Trophoblast cell (in vitro differentiated cells and primary cell): ENCODE results near the gene TP73.

Experiments
- DNase-seq, 2 donors: peaks; one replicate each; pipeline ENCODE4 v3.0.0-alpha.2; 2016
- H2AFZ ChIP-seq: 2 replicates; pipeline ENCODE4 v1.6.1; 2013; ENCODE audit warnings: low read length, moderate library complexity, mild to moderate bottlenecking; ENCODE audit not compliant: insufficient read depth, poor library complexity
- H2AK5ac ChIP-seq: 2 replicates; pipeline ENCODE4 v1.6.1; 2013; ENCODE audit warnings: mild to moderate bottlenecking, low read length
- H2BK120ac ChIP-seq: 2 replicates; pipeline ENCODE4 v1.6.1; 2013; ENCODE audit warnings: low read length, mild to moderate bottlenecking, moderate library complexity; ENCODE audit not compliant: insufficient read depth, poor library complexity
- H2BK12ac ChIP-seq: 2 replicates; pipeline ENCODE4 v1.6.1; 2013; ENCODE audit warnings: mild to moderate bottlenecking, low read length, moderate library complexity
- H2BK5ac ChIP-seq: 2 replicates; pipeline ENCODE4 v1.6.1; 2013; ENCODE audit warnings: low read length, low read depth, moderate library complexity, mild to moderate bottlenecking; ENCODE audit not compliant: poor library complexity
- H3K14ac ChIP-seq: 2 replicates; pipeline ENCODE4 v1.6.1; 2013; ENCODE audit warnings: mild to moderate bottlenecking, low read length
- H3K18ac ChIP-seq: 2 replicates; pipeline ENCODE4 v1.6.1; 2013; ENCODE audit warnings: mild to moderate bottlenecking, low read length
- H3K23ac ChIP-seq: 2 replicates; pipeline ENCODE4 v1.6.1; 2013; ENCODE audit warnings: low read length
- H3K27ac ChIP-seq: 2 replicates; pipeline ENCODE4 v1.5.1; 2013; ENCODE audit warnings: low read depth, mild to moderate bottlenecking, inconsistent platforms, low read length, moderate library complexity
- H3K27me3 ChIP-seq: 2 replicates; pipeline ENCODE4 v1.6.1; 2013; ENCODE audit warnings: inconsistent platforms, mild to moderate bottlenecking, low read length, moderate library complexity; ENCODE audit not compliant: insufficient read depth
- H3K36me3 ChIP-seq, 2 experiments: 1 replicate in 1 of 2; 2 replicates in 1 of 2; pipeline ENCODE4 v1.6.1; 2013; ENCODE audit warnings: low read length in 2 of 2, mild to moderate bottlenecking in 2 of 2, moderate library complexity in 1 of 2; ENCODE audit not compliant: insufficient read depth in 2 of 2, control insufficient read depth in 1 of 2
- H3K4ac ChIP-seq: 2 replicates; pipeline ENCODE4 v1.6.1; 2013; ENCODE audit warnings: low read depth, mild to moderate bottlenecking, low read length, moderate library complexity
- H3K4me1 ChIP-seq, 2 experiments: 1 replicate in 1 of 2; 2 replicates in 1 of 2; pipeline ENCODE4 v1.6.1; 2013; ENCODE audit warnings: low read length in 2 of 2, mild to moderate bottlenecking in 2 of 2, moderate library complexity in 1 of 2; ENCODE audit not compliant: insufficient read depth in 2 of 2, control insufficient read depth in 1 of 2
- H3K4me2 ChIP-seq: 2 replicates; pipeline ENCODE4 v1.6.1; 2013; ENCODE audit warnings: inconsistent platforms, mild to moderate bottlenecking, low read length, moderate library complexity
- H3K4me3 ChIP-seq: 2 replicates; pipeline ENCODE4 v1.5.1; 2013; ENCODE audit warnings: mild to moderate bottlenecking, low read depth, low read length, inconsistent platforms
- H3K79me1 ChIP-seq: one replicate; pipeline ENCODE4 v1.6.1; 2013; ENCODE audit warnings: low read length
- H3K79me2 ChIP-seq: 2 replicates; pipeline ENCODE4 v1.6.1; 2013; ENCODE audit warnings: low read length, mild to moderate bottlenecking; ENCODE audit not compliant: control insufficient read depth, insufficient read depth, poor library complexity
- H3K9ac ChIP-seq: 2 replicates; pipeline ENCODE4 v1.6.1; 2013; ENCODE audit warnings: mild to moderate bottlenecking, low read length
- H3K9me3 ChIP-seq: 2 replicates; pipeline ENCODE4 v1.6.1; 2013; ENCODE audit warnings: low read depth, mild to moderate bottlenecking, control low read depth, inconsistent platforms, low read length; ENCODE audit not compliant: insufficient read depth
- H4K12ac ChIP-seq: 2 replicates; pipeline ENCODE4 v1.6.1; 2013; ENCODE audit warnings: low read depth, mild to moderate bottlenecking, low read length, moderate library complexity
- H4K8ac ChIP-seq: 2 replicates; pipeline ENCODE4 v1.6.1; 2013; ENCODE audit warnings: low read depth, mild to moderate bottlenecking, low read length, moderate library complexity
- H4K91ac ChIP-seq: one replicate; pipeline ENCODE4 v1.6.1; 2013; ENCODE audit warnings: low read depth, mild to moderate bottlenecking, low read length, moderate library complexity
- WGBS: extraction: QIAGEN DNeasy Blood & Tissue Kit; methylation state at CpG from one replicate; pipeline ENCODE4 v1.1.7; 2013; ENCODE audit warnings: missing lambda C conversion rate; ENCODE audit not compliant: insufficient read length, insufficient coverage; ENCODE audit errors: extremely low coverage; 5-methylcytosine and 5-hydroxymethylcytosine counted together

The TP73 gene

DNA sequence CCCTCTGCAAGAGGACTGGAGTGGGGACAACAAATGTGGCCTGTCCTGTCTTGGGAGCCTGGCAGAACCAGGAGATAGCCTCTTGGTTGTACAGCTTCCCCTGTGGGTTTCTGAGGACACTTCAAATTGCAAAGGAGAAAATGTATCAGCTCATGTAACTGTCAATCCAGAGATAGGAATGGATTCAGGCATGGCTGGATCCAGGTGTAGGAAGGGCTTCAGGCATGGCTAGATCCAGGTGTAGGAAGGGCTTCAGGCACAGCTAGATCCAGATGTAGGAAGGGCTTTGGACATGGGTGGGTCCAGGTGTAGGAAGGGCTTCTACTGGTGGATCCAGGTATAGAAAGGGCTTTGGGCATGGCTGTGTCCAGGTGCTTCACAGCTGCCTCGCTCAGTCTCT, 30.9 kb downstream of the TP73 start:
- Histone ChIP-seq H2BK12ac (no peak overlapping the region), H3K18ac (no peak overlapping the region), H2BK120ac (no peak overlapping the region), H4K8ac (no peak overlapping the region), H3K23ac (no peak overlapping the region), H2BK5ac (no peak overlapping the region), H3K9me3 (peaks cover 5% of the 10 kb centered on the region), H4K91ac (no peak overlapping the region), H3K14ac (no peak overlapping the region), H3K9ac (no peak overlapping the region), H3K4me3 (no peak overlapping the region), H2AFZ (no peak overlapping the region), H3K4ac (no peak overlapping the region), H3K27me3 (no peaks in the 10 kb centered on the region), H3K79me2 (no peaks in the 10 kb centered on the region), H3K4me1 (peaks cover 10 to 11% of the 10 kb centered on the region in 2 experiments), H3K4me2 (no peak overlapping the region), H3K27ac (no peak overlapping the region), H4K12ac (no peak overlapping the region), H2AK5ac (no peak overlapping the region), H3K36me3 (no peaks in the 10 kb centered on the region), H3K79me1 (no peaks in the 10 kb centered on the region)
- DNase-seq, result no peak
- no CpG with 5 or more reads among the region's 1 CpG for WGBS

- Histone ChIP-seq H3K9ac (no peak overlapping the region), H3K9me3 (peaks cover 5% of the 10 kb centered on the region), H3K23ac (no peak overlapping the region), H2AK5ac (no peak overlapping the region), H3K14ac (no peak overlapping the region), H3K4ac (no peak overlapping the region), H3K18ac (no peak overlapping the region), H4K8ac (no peak overlapping the region), H2BK12ac (no peak overlapping the region), H3K79me2 (no peaks in the 10 kb centered on the region), H3K4me2 (peak overlapping the region; percentile 44), H3K4me3 (no peak overlapping the region), H2AFZ (no peak overlapping the region), H2BK5ac (no peak overlapping the region), H2BK120ac (no peak overlapping the region), H3K27me3 (no peaks in the 10 kb centered on the region), H3K4me1 (peaks cover 7 to 11% of the 10 kb centered on the region in 2 experiments), H3K79me1 (no peaks in the 10 kb centered on the region), H3K36me3 (no peaks in the 10 kb centered on the region), H3K27ac (no peak overlapping the region), H4K12ac (no peak overlapping the region), H4K91ac (no peak overlapping the region)
- DNase-seq, result peak in 1 of 2 donors; percentile 34
- WGBS, result no CpG with 5 or more reads among the region's 26 CpGs
Measured at GRCh38 chr1:3683992-3684391, 31.7 kb downstream of the TP73 start.

- H3K79me2 ChIP-seq, result no peaks in the 10 kb centered on the region
- H3K14ac ChIP-seq, result no peak overlapping the region
- peaks cover 5% of the 10 kb centered on the region for H3K9me3 ChIP-seq
- no peak overlapping the region for H3K23ac ChIP-seq
- no peak overlapping the region for H3K18ac ChIP-seq
- no peak overlapping the region for H3K4ac ChIP-seq
- H3K9ac ChIP-seq, result no peak overlapping the region
- no peak overlapping the region for H4K91ac ChIP-seq
- no peak overlapping the region for H3K4me3 ChIP-seq
- H3K4me1 ChIP-seq, result peaks cover 7 to 11% of the 10 kb centered on the region in 2 experiments
- H3K79me1 ChIP-seq, result no peaks in the 10 kb centered on the region
- no peak overlapping the region for H2BK12ac ChIP-seq
- no peak overlapping the region for H4K8ac ChIP-seq
- no peak overlapping the region for H2BK5ac ChIP-seq
- H3K36me3 ChIP-seq, result no peaks in the 10 kb centered on the region
- H3K27me3 ChIP-seq, result no peaks in the 10 kb centered on the region
- no peak overlapping the region for H3K27ac ChIP-seq
- WGBS, result no CpG with 5 or more reads among the region's 14 CpGs
- DNase-seq, result no peak
- no peak overlapping the region for H2BK120ac ChIP-seq
- no peak overlapping the region for H2AK5ac ChIP-seq
- no peak overlapping the region for H4K12ac ChIP-seq
- H3K4me2 ChIP-seq, result no peak overlapping the region
- no peak overlapping the region for H2AFZ ChIP-seq
Measured at GRCh38 chr1:3685222-3685621, 32.9 kb downstream of the TP73 start.

GRCh38 chr1:3685906-3686305, 33.6 kb downstream of the TP73 start:
- Histone ChIP-seq H3K79me1 (no peaks in the 10 kb centered on the region), H2BK12ac (no peak overlapping the region), H3K9me3 (peaks cover 5% of the 10 kb centered on the region), H3K14ac (no peak overlapping the region), H3K79me2 (no peaks in the 10 kb centered on the region), H3K9ac (no peak overlapping the region), H3K4me1 (peaks cover 7 to 9% of the 10 kb centered on the region in 2 experiments), H2AFZ (no peak overlapping the region), H2BK120ac (no peak overlapping the region), H4K8ac (no peak overlapping the region), H2BK5ac (no peak overlapping the region), H3K27me3 (no peaks in the 10 kb centered on the region), H4K12ac (no peak overlapping the region), H3K4me3 (no peak overlapping the region), H2AK5ac (no peak overlapping the region), H4K91ac (no peak overlapping the region), H3K4ac (no peak overlapping the region), H3K23ac (no peak overlapping the region), H3K18ac (no peak overlapping the region), H3K27ac (no peak overlapping the region), H3K36me3 (no peaks in the 10 kb centered on the region), H3K4me2 (no peak overlapping the region)
- DNase-seq, result no peak
- whole genome bisulfite sequencing, result no CpG with 5 or more reads among the region's 19 CpGs
